K562 (cell line): ENCODE measurements around the gene HMG20B. TPM values are rescaled to one million over a fixed set of nuclear protein-coding genes. Genes with fewer than 3 reads are reported as not detected.

Experiments
- KLF13 ChIP-seq: fragments of 450-650 bp; IDR thresholded peaks from 2 replicates; pipeline ENCODE4 v1.6.1; 2016; ENCODE audit warnings: missing genetic modification characterization, low read depth, mild to moderate bottlenecking, missing compliant biosample characterization, moderate library complexity, borderline replicate concordance
- POLR3A ChIP-seq: IDR thresholded peaks from 2 replicates; pipeline ENCODE4 v1.6.1; 2011; ENCODE audit warnings: borderline replicate concordance, mild to moderate bottlenecking, moderate library complexity; ENCODE audit not compliant: insufficient read length, insufficient read depth; ENCODE audit errors: extremely low read depth
- SNIP1 ChIP-seq: fragments of 450-650 bp; IDR thresholded peaks from 2 replicates; pipeline ENCODE4 v1.7.1; 2017; ENCODE audit warnings: low read depth, mild to moderate bottlenecking
- ZBTB1 ChIP-seq: sonication (generic); formaldehyde crosslinking; IDR thresholded peaks from 2 replicates; pipeline ENCODE4 v1.8.1; 2023; ENCODE audit warnings: missing genetic modification reagents, low read depth, mild to moderate bottlenecking, borderline replicate concordance
- ZNF146 ChIP-seq: IDR thresholded peaks from one replicate; pipeline ENCODE4 v1.6.1; 2018; ENCODE audit warnings: missing compliant biosample characterization; ENCODE audit not compliant: unreplicated experiment
- ZNF347 ChIP-seq: fragments of 450-650 bp; formaldehyde crosslinking; IDR thresholded peaks from 2 replicates; pipeline ENCODE4 v1.4.0; 2020; ENCODE audit warnings: low read depth, mild to moderate bottlenecking, moderate library complexity
- ZNF830 ChIP-seq: fragments of 250-450 bp; sonication (Bioruptor Pico); IDR thresholded peaks from 2 replicates; pipeline ENCODE4 v1.5.0; 2021; ENCODE audit warnings: mild to moderate bottlenecking
- polyA plus RNA-seq, 8 experiments: library from polyadenylated mRNA; depleted of rRNA in 4 of 8; stranded (reverse) in 5 of 8; unstranded in 3 of 8; fragments of >200 nt; fragmentation: Nextera tagmentation in 2 of 8; fragmentation: Illumina TruSeq in 1 of 8; extraction: Ambion mirVana in 2 of 8; extraction: Trizol in 1 of 8; gene quantifications; 2 replicates each; pipeline versions ENCODE4 v1.2.1 to v1.2.3, GENCODE V29; 2011 to 2014; ENCODE audit warnings: inconsistent platforms in 1 of 8, missing spikeins in 1 of 8
- total RNA-seq, 7 experiments: library from RNA; depleted of rRNA in 6 of 7; stranded (reverse); fragments of >200 nt in 6 of 7; fragmentation: Illumina TruSeq in 2 of 7; extraction: Trizol in 2 of 7; gene quantifications; 2 replicates each; pipeline versions ENCODE4 v1.2.1 to v1.2.3, GENCODE V29; 2011 to 2021; ENCODE audit warnings: low replicate concordance in 1 of 7
- TF ChIP-seq, protein P1 (sequence below): fragments of 450-650 bp; IDR thresholded peaks from 2 replicates; pipeline ENCODE4 v1.6.1; 2016
- TF ChIP-seq, protein P2 (sequence below), 2 experiments: IDR thresholded peaks; 2 replicates each; pipeline ENCODE4 v1.6.1; 2011; ENCODE audit warnings: borderline replicate concordance in 1 of 2, control low read depth in 1 of 2, low read depth in 1 of 2, low read length in 1 of 2, mild to moderate bottlenecking in 1 of 2, mixed read lengths in 1 of 2, moderate library complexity in 1 of 2; ENCODE audit not compliant: insufficient read depth in 1 of 2, insufficient read length in 1 of 2, poor library complexity in 1 of 2, severe bottlenecking in 1 of 2; ENCODE audit errors: extremely low read depth in 1 of 2
- TF ChIP-seq, protein P3 (sequence below): sonication (generic); formaldehyde crosslinking; IDR thresholded peaks from 2 replicates; pipeline ENCODE4 v1.8.0; 2022; ENCODE audit warnings: mild to moderate bottlenecking, missing genetic modification reagents

Gene HMG20B
- total and polyA plus RNA-seq, 9 of the 15 experiments (the other 6 are each of a cell fraction or from before 2014, with no cell fraction given): 0.35 to 172 (median 38.6) TPM

DNA sequence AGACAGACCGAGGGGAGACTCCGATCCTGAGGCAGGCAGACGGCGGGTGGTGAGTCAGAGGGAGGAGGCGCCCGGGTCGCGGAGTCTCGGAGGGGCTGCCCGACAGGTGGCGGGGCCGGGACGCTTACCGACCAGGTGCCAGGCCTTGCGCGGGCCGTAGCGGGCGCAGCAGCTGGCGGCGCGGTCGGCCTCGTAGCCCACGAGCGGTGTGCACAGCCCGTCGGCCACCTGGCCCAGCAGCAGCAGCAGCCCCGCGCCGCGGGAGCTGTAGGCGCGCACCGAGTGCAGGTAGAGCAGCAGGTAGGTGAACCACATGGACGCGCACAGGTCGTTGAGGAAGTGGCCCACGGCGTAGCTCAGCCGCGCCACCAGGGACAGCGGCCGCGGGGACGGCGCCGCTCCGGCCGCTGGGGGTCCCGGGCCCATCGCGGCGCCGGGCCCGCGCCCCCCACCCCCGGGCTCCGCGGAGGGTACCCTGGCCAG lies 15.7 kb upstream of the HMG20B start (continued):
- TF ChIP-seq, protein P1, sequence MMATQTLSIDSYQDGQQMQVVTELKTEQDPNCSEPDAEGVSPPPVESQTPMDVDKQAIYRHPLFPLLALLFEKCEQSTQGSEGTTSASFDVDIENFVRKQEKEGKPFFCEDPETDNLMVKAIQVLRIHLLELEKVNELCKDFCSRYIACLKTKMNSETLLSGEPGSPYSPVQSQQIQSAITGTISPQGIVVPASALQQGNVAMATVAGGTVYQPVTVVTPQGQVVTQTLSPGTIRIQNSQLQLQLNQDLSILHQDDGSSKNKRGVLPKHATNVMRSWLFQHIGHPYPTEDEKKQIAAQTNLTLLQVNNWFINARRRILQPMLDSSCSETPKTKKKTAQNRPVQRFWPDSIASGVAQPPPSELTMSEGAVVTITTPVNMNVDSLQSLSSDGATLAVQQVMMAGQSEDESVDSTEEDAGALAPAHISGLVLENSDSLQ: no peak
- no peak for TF ChIP-seq KLF13
- TF ChIP-seq, protein P2, sequence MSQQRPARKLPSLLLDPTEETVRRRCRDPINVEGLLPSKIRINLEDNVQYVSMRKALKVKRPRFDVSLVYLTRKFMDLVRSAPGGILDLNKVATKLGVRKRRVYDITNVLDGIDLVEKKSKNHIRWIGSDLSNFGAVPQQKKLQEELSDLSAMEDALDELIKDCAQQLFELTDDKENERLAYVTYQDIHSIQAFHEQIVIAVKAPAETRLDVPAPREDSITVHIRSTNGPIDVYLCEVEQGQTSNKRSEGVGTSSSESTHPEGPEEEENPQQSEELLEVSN (IDR thresholded peaks at IDR 0.05; ENCODE audit: borderline replicate concordance in 1 of 2, extremely low read depth in 1 of 2, insufficient read depth in 1 of 2, insufficient read length in 1 of 2, low read depth in 1 of 2, low read length in 1 of 2, poor library complexity in 1 of 2, severe bottlenecking in 1 of 2): peak in 1 of 2 experiments; percentile 58
- TF ChIP-seq POLR3A: no peak
- TF ChIP-seq ZNF146 (CRISPR knock-in tag): no peak
- no peak for TF ChIP-seq ZNF830 (CRISPR knock-in tag)
- no peak for TF ChIP-seq ZNF347 (CRISPR knock-in tag)
- TF ChIP-seq, protein P3, sequence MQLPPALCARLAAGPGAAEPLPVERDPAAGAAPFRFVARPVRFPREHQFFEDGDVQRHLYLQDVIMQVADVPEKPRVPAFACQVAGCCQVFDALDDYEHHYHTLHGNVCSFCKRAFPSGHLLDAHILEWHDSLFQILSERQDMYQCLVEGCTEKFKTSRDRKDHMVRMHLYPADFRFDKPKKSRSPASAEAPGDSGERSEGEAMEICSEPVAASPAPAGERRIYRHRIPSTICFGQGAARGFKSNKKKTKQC (CRISPR knock-in tag): peak; percentile 75; the same call in 1 of the 2 replicates
- TF ChIP-seq SNIP1: no peak
- TF ChIP-seq ZBTB1 (CRISPR knock-in tag): peak; percentile 70; the same call in 1 of the 2 replicates
